Fibroblast of lung (primary cell): ENCODE results near the gene KIR3DL3. TPM values are rescaled to one million over a fixed set of nuclear protein-coding genes. Genes with fewer than 3 reads are reported as not detected.
"Not testable (repeated sequence)": the region's sequence is repeated elsewhere in the genome, so short reads cannot be mapped to it uniquely, and the experiment has no call there.

ENCODE experiments used
- DNase-seq, 2 donors: peaks; one replicate each; pipeline versions ENCODE4 v3.0.0 to v3.0.0-alpha.2; 2010; ENCODE audit warnings: low read depth in 2 of 2
- H2AFZ ChIP-seq: 2 replicates; pipeline ENCODE4 v1.5.1; 2012; ENCODE audit warnings: low read length, control low read depth, inconsistent platforms
- H3K27ac ChIP-seq: 2 replicates; pipeline ENCODE4 v1.5.1; 2011; ENCODE audit warnings: low read length, control low read depth; ENCODE audit not compliant: insufficient read depth
- H3K27me3 ChIP-seq: 2 replicates; pipeline ENCODE4 v1.5.1; 2011; ENCODE audit warnings: mild to moderate bottlenecking, low read length; ENCODE audit not compliant: control insufficient read depth, insufficient read depth
- H3K36me3 ChIP-seq: 2 replicates; pipeline ENCODE4 v1.5.1; 2011; ENCODE audit warnings: low read length; ENCODE audit not compliant: control insufficient read depth, insufficient read depth
- H3K4me1 ChIP-seq: 2 replicates; pipeline ENCODE4 v1.5.1; 2011; ENCODE audit warnings: low read length; ENCODE audit not compliant: control insufficient read depth, insufficient read depth; ENCODE audit errors: extremely low read depth
- H3K4me2 ChIP-seq: 2 replicates; pipeline ENCODE4 v1.5.1; 2011; ENCODE audit warnings: low read length, control low read depth; ENCODE audit not compliant: insufficient read depth; ENCODE audit errors: extremely low read depth
- H3K4me3 ChIP-seq, 4 experiments: fragments of 200-600 bp in 1 of 4; sonication (generic) in 1 of 4; replicated peaks in 1 of 4; 2 replicates each; pipeline ENCODE4 v1.5.1; 2011 to 2016; ENCODE audit warnings: low read length in 4 of 4, low read depth in 3 of 4, mild to moderate bottlenecking in 3 of 4, control low read depth in 2 of 4, inconsistent platforms in 1 of 4, mixed read lengths in 1 of 4; ENCODE audit not compliant: insufficient read depth in 1 of 4; ENCODE audit errors: control extremely low read depth in 1 of 4
- H3K79me2 ChIP-seq: 2 replicates; pipeline ENCODE4 v1.5.1; 2012; ENCODE audit warnings: mild to moderate bottlenecking, low read length, inconsistent platforms; ENCODE audit not compliant: control insufficient read depth, insufficient read depth
- H3K9ac ChIP-seq: 2 replicates; pipeline ENCODE4 v1.5.1; 2011; ENCODE audit warnings: mild to moderate bottlenecking, low read length, control low read depth; ENCODE audit not compliant: insufficient read depth
- H3K9me3 ChIP-seq: 2 replicates; pipeline ENCODE4 v1.5.1; 2012; ENCODE audit warnings: low read depth, low read length; ENCODE audit not compliant: control insufficient read depth, insufficient read depth
- H4K20me1 ChIP-seq: 2 replicates; pipeline ENCODE4 v1.5.1; 2011; ENCODE audit warnings: low read length; ENCODE audit not compliant: control insufficient read depth, insufficient read depth; ENCODE audit errors: extremely low read depth
- CTCF ChIP-seq, 2 donors: IDR thresholded peaks in 1 of 2; conservative IDR thresholded peaks in 1 of 2; 1 replicate in 1 of 2; 2 replicates in 1 of 2; pipeline ENCODE4 v1.5.1; 2011 to 2012; ENCODE audit warnings: low read length in 2 of 2, control low read depth in 1 of 2, inconsistent platforms in 1 of 2, low read depth in 1 of 2, mild to moderate bottlenecking in 1 of 2
- EZH2 ChIP-seq: IDR thresholded peaks from 2 replicates; pipeline ENCODE4 v1.5.1; 2012; ENCODE audit warnings: low read length, control low read depth, mild to moderate bottlenecking; ENCODE audit errors: missing control alignments
- polyA minus RNA-seq: library from RNA; depleted of rRNA, polyadenylated mRNA; stranded (reverse); fragments of >200 nt; gene quantifications from 2 replicates; pipeline ENCODE4 v1.2.3, GENCODE V29; 2011; ENCODE audit warnings: low replicate concordance
- polyA plus RNA-seq, 2 donors: library from polyadenylated mRNA; depleted of rRNA in 1 of 2; stranded (reverse) in 1 of 2; unstranded in 1 of 2; fragments of >200 nt; gene quantifications; 2 replicates each; pipeline ENCODE4 v1.2.1, GENCODE V29; 2011 to 2012; ENCODE audit warnings: missing spikeins in 1 of 2
- total RNA-seq: library from RNA; depleted of rRNA; stranded (reverse); fragments of >200 nt; gene quantifications from 2 replicates; pipeline ENCODE4 v1.2.1, GENCODE V29; 2014

KIR3DL3 gene
- total RNA-seq (not detected in 2 replicates), polyA plus RNA-seq (not detected in 2 replicates), polyA minus RNA-seq (not detected in 2 replicates)
- polyA plus RNA-seq (2012): not detected in 2 replicates

GRCh38 chr19:54724142-54724541, at the start of gene KIR3DL3:
Gene KIR3DL3 (plus strand): TSS chr19:54724442. CDS start chr19:54724497, 55 bp downstream.
- H3K4me2 ChIP-seq: no peak within 1 kb of the TSS
- TF ChIP-seq CTCF (conservative IDR thresholded peaks at IDR 0.05 in 1 of 2, IDR thresholded peaks at IDR 0.05 in 1 of 2; ENCODE audit: low read depth in 1 of 2, low read length in 2 of 2): no peak
- TF ChIP-seq EZH2: no peak
- no peaks in the 10 kb centered on the region for H3K27me3 ChIP-seq
- H3K79me2 ChIP-seq: no peaks in the 10 kb centered on the region
- H3K36me3 ChIP-seq: no peaks in the 10 kb centered on the region
- H3K9me3 ChIP-seq: no peaks in the 10 kb centered on the region
- no peak within 1 kb of the TSS for H3K4me3 ChIP-seq
- no peak for DNase-seq
- H3K27ac ChIP-seq: no peak within 1 kb of the TSS
- H3K4me1 ChIP-seq: no peaks in the 10 kb centered on the region
- H3K9ac ChIP-seq: no peak within 1 kb of the TSS
- H4K20me1 ChIP-seq: no peaks in the 10 kb centered on the region
- H2AFZ ChIP-seq: no peak within 1 kb of the TSS

- peak; percentile 5 to 28 for DNase-seq
- H3K9me3 ChIP-seq, H4K20me1 ChIP-seq, H3K4me1 ChIP-seq, H3K27ac ChIP-seq, H3K4me3 ChIP-seq, H3K27me3 ChIP-seq, H3K79me2 ChIP-seq, H2AFZ ChIP-seq, H3K4me2 ChIP-seq, H3K36me3 ChIP-seq, H3K9ac ChIP-seq: not testable (repeated sequence)
- TF ChIP-seq CTCF (conservative IDR thresholded peaks at IDR 0.05 in 1 of 2, IDR thresholded peaks at IDR 0.05 in 1 of 2; ENCODE audit: low read depth in 1 of 2, low read length in 2 of 2): peak; percentile 59 to 88
These were observed 47.9 kb upstream of the KIR3DL3 start for GRCh38 chr19:54676210-54676834.

GRCh38 chr19:54677217-54677616, 47.0 kb upstream of the KIR3DL3 start:
- Histone ChIP-seq H3K79me2 (no peaks in the 10 kb centered on the region), H3K9ac (no peak overlapping the region), H3K27ac (no peak overlapping the region), H3K4me1 (no peaks in the 10 kb centered on the region), H4K20me1 (no peaks in the 10 kb centered on the region), H3K4me3 (no peak overlapping the region), H3K36me3 (no peaks in the 10 kb centered on the region), H3K9me3 (no peaks in the 10 kb centered on the region), H3K4me2 (no peak overlapping the region), H3K27me3 (no peaks in the 10 kb centered on the region), H2AFZ (no peak overlapping the region)
- DNase-seq: no peak
- TF ChIP-seq EZH2 (no peak), CTCF (conservative IDR thresholded peaks at IDR 0.05 in 1 of 2, IDR thresholded peaks at IDR 0.05 in 1 of 2; ENCODE audit: low read depth in 1 of 2, low read length in 2 of 2) (no peak)

- H3K4me2 ChIP-seq, DNase-seq, H2AFZ ChIP-seq, H3K4me3 ChIP-seq, H3K27me3 ChIP-seq, H3K36me3 ChIP-seq, H3K27ac ChIP-seq, H3K9ac ChIP-seq, H4K20me1 ChIP-seq, H3K79me2 ChIP-seq, H3K4me1 ChIP-seq, H3K9me3 ChIP-seq: not testable (repeated sequence)
These were observed 42.6 kb upstream of the KIR3DL3 start for GRCh38 chr19:54681596-54681995.
